H9 (cell line): Measurements from ENCODE around the gene SPPL3. TPM values are rescaled to one million over a fixed set of nuclear protein-coding genes. Genes with fewer than 3 reads are reported as not detected.

Experiments
- DNase-seq: peaks from one replicate; pipeline ENCODE4 v3.0.0-alpha.2; 2017
- H2AFZ ChIP-seq: one replicate; pipeline ENCODE4 v1.6.1; 2013; ENCODE audit warnings: mild to moderate bottlenecking, low read length, control low read depth, moderate library complexity
- H2AK5ac ChIP-seq: 2 replicates; pipeline ENCODE4 v1.6.1; 2013; ENCODE audit warnings: low read length, control low read depth, mixed read lengths; ENCODE audit not compliant: insufficient read length
- H2BK120ac ChIP-seq: one replicate; pipeline ENCODE4 v1.6.1; 2013; ENCODE audit warnings: low read depth, mild to moderate bottlenecking, low read length, control low read depth, inconsistent platforms; ENCODE audit not compliant: poor library complexity, severe bottlenecking
- H2BK12ac ChIP-seq: 2 replicates; pipeline ENCODE4 v1.6.1; 2013; ENCODE audit warnings: low read length, control low read depth, mixed read lengths, low read depth; ENCODE audit not compliant: insufficient read length
- H2BK15ac ChIP-seq: 2 replicates; pipeline ENCODE4 v1.6.1; 2013; ENCODE audit warnings: low read depth, low read length, control low read depth
- H2BK20ac ChIP-seq: one replicate; pipeline ENCODE4 v1.6.1; 2013; ENCODE audit warnings: low read depth, mild to moderate bottlenecking, low read length, control low read depth, inconsistent platforms; ENCODE audit not compliant: poor library complexity, severe bottlenecking
- H2BK5ac ChIP-seq: 2 replicates; pipeline ENCODE4 v1.6.1; 2013; ENCODE audit warnings: low read length, control low read depth, mixed read lengths; ENCODE audit not compliant: insufficient read length
- H3K14ac ChIP-seq: 2 replicates; pipeline ENCODE4 v1.6.1; 2013; ENCODE audit warnings: low read length, control low read depth; ENCODE audit not compliant: insufficient read depth
- H3K18ac ChIP-seq: 2 replicates; pipeline ENCODE4 v1.6.1; 2013; ENCODE audit warnings: low read depth, mild to moderate bottlenecking, mixed read lengths, low read length, control low read depth; ENCODE audit not compliant: insufficient read length
- H3K23ac ChIP-seq: 2 replicates; pipeline ENCODE4 v1.6.1; 2013; ENCODE audit warnings: low read length, control low read depth, mixed read lengths, low read depth; ENCODE audit not compliant: insufficient read length
- H3K23me2 ChIP-seq: 2 replicates; pipeline ENCODE4 v1.6.1; 2013; ENCODE audit warnings: low read depth, mild to moderate bottlenecking, mixed read lengths, low read length, control low read depth; ENCODE audit not compliant: insufficient read length, poor library complexity, severe bottlenecking
- H3K27ac ChIP-seq: 2 replicates; pipeline ENCODE4 v1.5.1; 2013; ENCODE audit warnings: low read length, control low read depth, mixed read lengths, low read depth; ENCODE audit not compliant: insufficient read length
- H3K27me3 ChIP-seq: 2 replicates; pipeline ENCODE4 v1.6.1; 2013; ENCODE audit warnings: low read length, control low read depth, inconsistent platforms; ENCODE audit not compliant: insufficient read depth
- H3K4ac ChIP-seq: 2 replicates; pipeline ENCODE4 v1.6.1; 2013; ENCODE audit warnings: low read depth, mild to moderate bottlenecking, control low read depth, inconsistent platforms, low read length, moderate library complexity
- H3K4me1 ChIP-seq: 2 replicates; pipeline ENCODE4 v1.6.1; 2013; ENCODE audit warnings: low read length, control low read depth, inconsistent platforms; ENCODE audit not compliant: insufficient read depth
- H3K4me2 ChIP-seq: 2 replicates; pipeline ENCODE4 v1.6.1; 2013; ENCODE audit warnings: low read length, control low read depth, mixed read lengths; ENCODE audit not compliant: insufficient read length, insufficient read depth
- H3K56ac ChIP-seq: 2 replicates; pipeline ENCODE4 v1.6.1; 2013; ENCODE audit warnings: low read depth, mild to moderate bottlenecking, mixed read lengths, low read length, control low read depth; ENCODE audit not compliant: insufficient read length
- H3K79me1 ChIP-seq: 2 replicates; pipeline ENCODE4 v1.6.1; 2013; ENCODE audit warnings: low read depth, mild to moderate bottlenecking, moderate library complexity, low read length, control low read depth, inconsistent platforms; ENCODE audit not compliant: insufficient read depth, poor library complexity, severe bottlenecking
- H3K79me2 ChIP-seq: 2 replicates; pipeline ENCODE4 v1.6.1; 2013; ENCODE audit warnings: low read length, control low read depth, inconsistent platforms; ENCODE audit not compliant: insufficient read depth
- H3K9ac ChIP-seq: 2 replicates; pipeline ENCODE4 v1.6.1; 2013; ENCODE audit warnings: low read length, control low read depth, mixed read lengths; ENCODE audit not compliant: insufficient read length; ENCODE audit errors: extremely low read depth
- H3K9me3 ChIP-seq: one replicate; pipeline ENCODE4 v1.6.1; 2013; ENCODE audit warnings: low read depth, low read length, inconsistent platforms; ENCODE audit not compliant: control insufficient read depth
- H3T11ph ChIP-seq: one replicate; pipeline ENCODE4 v1.6.1; 2013; ENCODE audit warnings: mild to moderate bottlenecking, low read length, control low read depth, inconsistent platforms
- H4K20me1 ChIP-seq: one replicate; pipeline ENCODE4 v1.6.1; 2013; ENCODE audit not compliant: control insufficient read depth, insufficient read length, insufficient read depth
- H4K5ac ChIP-seq: 2 replicates; pipeline ENCODE4 v1.6.1; 2013; ENCODE audit warnings: low read depth, mild to moderate bottlenecking, mixed read lengths, low read length, control low read depth; ENCODE audit not compliant: insufficient read length
- H4K8ac ChIP-seq: replicated peaks from 2 replicates; pipeline ENCODE4 v1.6.1; 2013; ENCODE audit warnings: low read length, control low read depth, mixed read lengths, low read depth; ENCODE audit not compliant: insufficient read length
- H4K91ac ChIP-seq: 2 replicates; pipeline ENCODE4 v1.6.1; 2013; ENCODE audit warnings: low read depth, mild to moderate bottlenecking, moderate library complexity, mixed read lengths, low read length, control low read depth; ENCODE audit not compliant: insufficient read length
- H3K27ac Mint-ChIP-seq, 3 experiments: 2 replicates in 2 of 3; 3 replicates in 1 of 3; pipeline ENCODE4 v1.8.0; 2020 to 2021; ENCODE audit warnings: mixed read lengths in 3 of 3, mild to moderate bottlenecking in 1 of 3, moderate library complexity in 1 of 3
- H3K27me3 Mint-ChIP-seq: 2 replicates; pipeline ENCODE4 v1.8.0; 2021; ENCODE audit warnings: low read depth, mild to moderate bottlenecking, moderate library complexity, mixed read lengths
- H3K36me3 Mint-ChIP-seq, 3 experiments: 2 replicates in 2 of 3; 3 replicates in 1 of 3; pipeline ENCODE4 v1.8.0; 2020 to 2021; ENCODE audit warnings: low read depth in 3 of 3, mixed read lengths in 3 of 3; ENCODE audit not compliant: insufficient read depth in 1 of 3
- H3K4me1 Mint-ChIP-seq, 2 experiments: 2 replicates each; pipeline ENCODE4 v1.8.0; 2020; ENCODE audit warnings: mixed read lengths in 2 of 2
- H3K4me3 Mint-ChIP-seq, 2 experiments: 2 replicates in 1 of 2; 3 replicates in 1 of 2; pipeline ENCODE4 v1.8.0; 2020 to 2021; ENCODE audit warnings: mild to moderate bottlenecking in 2 of 2, mixed read lengths in 2 of 2, moderate library complexity in 1 of 2
- H3K9me3 Mint-ChIP-seq, 2 experiments: 2 replicates in 1 of 2; 3 replicates in 1 of 2; pipeline ENCODE4 v1.8.0; 2020; ENCODE audit warnings: mild to moderate bottlenecking in 2 of 2, mixed read lengths in 2 of 2, moderate library complexity in 1 of 2
- WGBS: extraction: QIAGEN DNeasy Blood & Tissue Kit; methylation state at CpG from one replicate; pipeline ENCODE4 v1.1.7; 2013; ENCODE audit warnings: missing lambda C conversion rate, low lambda C conversion rate, mixed read lengths; ENCODE audit not compliant: insufficient read length; ENCODE audit errors: extremely low coverage; 5-methylcytosine and 5-hydroxymethylcytosine counted together
- total RNA-seq: library from RNA; stranded (reverse); gene quantifications from 2 replicates; pipeline ENCODE4 v1.2.1, GENCODE V29; 2021
- TF ChIP-seq, protein P1 (sequence below): fragments of 200-600 bp; sonication (generic); conservative IDR thresholded peaks from 3 replicates; pipeline ENCODE4 v1.8.0; 2021; ENCODE audit warnings: antibody characterized with exemption, mild to moderate bottlenecking

Gene SPPL3
- total RNA-seq, 1 experiment from 2014 or later: 46.3 TPM

DNA sequence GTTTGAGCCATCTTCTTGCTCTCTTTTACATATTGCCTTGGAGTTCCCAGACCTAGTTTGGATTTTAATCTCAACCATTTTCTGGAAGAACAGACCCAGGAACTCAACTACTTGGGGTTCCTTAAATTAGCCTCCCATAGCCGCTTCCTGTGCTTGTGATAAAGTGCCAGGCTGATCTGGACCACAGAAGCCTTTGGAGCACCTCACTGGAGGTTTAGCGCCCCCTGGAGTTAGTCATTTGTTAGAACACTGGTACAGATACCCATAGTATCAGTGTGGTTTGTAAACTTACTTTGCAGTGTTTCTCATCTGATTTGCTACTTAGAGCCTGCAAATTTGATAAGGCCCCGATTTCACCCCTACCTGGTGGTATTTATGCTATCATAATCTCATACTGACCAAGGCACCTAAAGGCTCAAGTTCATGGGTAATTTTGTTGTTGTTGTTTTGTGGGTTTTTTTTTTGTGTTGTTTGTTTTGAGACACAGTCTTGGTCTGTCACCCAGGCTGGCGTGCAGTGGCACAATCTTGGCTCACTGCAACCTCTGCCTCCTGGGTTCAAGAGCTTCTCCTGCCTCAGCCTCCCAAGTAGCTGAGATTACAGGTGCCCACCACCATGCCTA lies 190.2 kb downstream of the SPPL3 start:
- Histone ChIP-seq H3K14ac (no peak overlapping the region), H3K4me1 (no peaks in the 10 kb centered on the region; the same call in 1 of the 2 replicates), H3K4me2 (no peak overlapping the region), H2AFZ (no peak overlapping the region), H3K27ac (no peak overlapping the region), H4K20me1 (no peaks in the 10 kb centered on the region), H2AK5ac (no peak overlapping the region), H3K18ac (no peak overlapping the region), H3K9me3 (no peaks in the 10 kb centered on the region), H3K23ac (no peak overlapping the region), H3K4ac (no peak overlapping the region), H2BK15ac (no peak overlapping the region), H3K27me3 (no peaks in the 10 kb centered on the region), H4K5ac (no peak overlapping the region), H3K79me1 (no peaks in the 10 kb centered on the region), H4K91ac (no peak overlapping the region), H2BK20ac (no peak overlapping the region), H2BK12ac (no peak overlapping the region), H2BK5ac (no peak overlapping the region), H2BK120ac (no peak overlapping the region), H3K9ac (no peak overlapping the region), H3T11ph (no peak overlapping the region), H4K8ac (no peak overlapping the region), H3K23me2 (peaks cover 7% of the 10 kb centered on the region), H3K56ac (no peak overlapping the region), H3K79me2 (no peaks in the 10 kb centered on the region; the same call in 1 of the 2 replicates)
- Mint-ChIP-seq H3K27ac (peak overlapping the region in 1 of 3 experiments; percentile 58; a peak in 2 of 7 replicates), H3K9me3 (no peaks in the 10 kb centered on the region), H3K4me1 (peaks cover 19% of the 10 kb centered on the region in 2 experiments), H3K27me3 (no peaks in the 10 kb centered on the region; the same call in 1 of the 2 replicates), H3K4me3 (no peak overlapping the region), H3K36me3 (peaks cover 32 to 58% (median 56%) of the 10 kb centered on the region in 3 experiments)
- peak; percentile 77 for DNase-seq
- TF ChIP-seq, protein P1, sequence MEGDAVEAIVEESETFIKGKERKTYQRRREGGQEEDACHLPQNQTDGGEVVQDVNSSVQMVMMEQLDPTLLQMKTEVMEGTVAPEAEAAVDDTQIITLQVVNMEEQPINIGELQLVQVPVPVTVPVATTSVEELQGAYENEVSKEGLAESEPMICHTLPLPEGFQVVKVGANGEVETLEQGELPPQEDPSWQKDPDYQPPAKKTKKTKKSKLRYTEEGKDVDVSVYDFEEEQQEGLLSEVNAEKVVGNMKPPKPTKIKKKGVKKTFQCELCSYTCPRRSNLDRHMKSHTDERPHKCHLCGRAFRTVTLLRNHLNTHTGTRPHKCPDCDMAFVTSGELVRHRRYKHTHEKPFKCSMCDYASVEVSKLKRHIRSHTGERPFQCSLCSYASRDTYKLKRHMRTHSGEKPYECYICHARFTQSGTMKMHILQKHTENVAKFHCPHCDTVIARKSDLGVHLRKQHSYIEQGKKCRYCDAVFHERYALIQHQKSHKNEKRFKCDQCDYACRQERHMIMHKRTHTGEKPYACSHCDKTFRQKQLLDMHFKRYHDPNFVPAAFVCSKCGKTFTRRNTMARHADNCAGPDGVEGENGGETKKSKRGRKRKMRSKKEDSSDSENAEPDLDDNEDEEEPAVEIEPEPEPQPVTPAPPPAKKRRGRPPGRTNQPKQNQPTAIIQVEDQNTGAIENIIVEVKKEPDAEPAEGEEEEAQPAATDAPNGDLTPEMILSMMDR: peak; percentile 92
- WGBS: no CpG with 5 or more reads among the region's 4 CpGs
